Left ventricle myocardium inferior (tissue), 1 donor: ENCODE data around the gene TMEM176B. TPM values are rescaled to one million over a fixed set of nuclear protein-coding genes. Genes with fewer than 3 reads are reported as not detected.

Experiments used
- DNase-seq: peaks from one replicate; pipeline ENCODE4 v3.0.0-alpha.2; 2020
- H3K27ac ChIP-seq: fragments of 200-600 bp; replicated peaks from 2 replicates; pipeline ENCODE4 v1.8.0; 2021
- H3K27me3 ChIP-seq: fragments of 200-600 bp; 2 replicates; pipeline ENCODE4 v1.8.0; 2021; ENCODE audit warnings: low read depth
- H3K36me3 ChIP-seq: fragments of 200-600 bp; 2 replicates; pipeline ENCODE4 v1.8.0; 2021
- H3K4me1 ChIP-seq: fragments of 200-600 bp; 2 replicates; pipeline ENCODE4 v1.8.0; 2021
- H3K4me3 ChIP-seq: fragments of 200-600 bp; 2 replicates; pipeline ENCODE4 v1.8.0; 2021; ENCODE audit warnings: mild to moderate bottlenecking, moderate library complexity
- H3K9me3 ChIP-seq: fragments of 200-600 bp; replicated peaks from 2 replicates; pipeline ENCODE4 v1.8.0; 2021
- intact Hi-C: fragments of 100-400 bp; cut with micrococcal nuclease; formaldehyde crosslinking; loops from one replicate; pipeline ENCODE4 v1.11.0; 2022
- total RNA-seq: library from RNA; stranded (reverse); fragmentation: NEBNext Ultra II Directional; extraction: Animal tissue kit (Norgen Biotek cat#: 25700); gene quantifications from one replicate; pipeline ENCODE4 v1.2.1, GENCODE V29; 2021
- TF ChIP-seq, protein P1 (sequence below): fragments of 200-600 bp; IDR thresholded peaks from 2 replicates; pipeline ENCODE4 v1.8.0; 2021; ENCODE audit warnings: antibody characterized with exemption, mild to moderate bottlenecking, borderline replicate concordance
- donor health status: DM: no; HTN: yes; CAD: no; lungs with severe emphysema.

The TMEM176B gene
- total RNA-seq, 1 donor from 2014 or later, result 34.0 TPM

DNA sequence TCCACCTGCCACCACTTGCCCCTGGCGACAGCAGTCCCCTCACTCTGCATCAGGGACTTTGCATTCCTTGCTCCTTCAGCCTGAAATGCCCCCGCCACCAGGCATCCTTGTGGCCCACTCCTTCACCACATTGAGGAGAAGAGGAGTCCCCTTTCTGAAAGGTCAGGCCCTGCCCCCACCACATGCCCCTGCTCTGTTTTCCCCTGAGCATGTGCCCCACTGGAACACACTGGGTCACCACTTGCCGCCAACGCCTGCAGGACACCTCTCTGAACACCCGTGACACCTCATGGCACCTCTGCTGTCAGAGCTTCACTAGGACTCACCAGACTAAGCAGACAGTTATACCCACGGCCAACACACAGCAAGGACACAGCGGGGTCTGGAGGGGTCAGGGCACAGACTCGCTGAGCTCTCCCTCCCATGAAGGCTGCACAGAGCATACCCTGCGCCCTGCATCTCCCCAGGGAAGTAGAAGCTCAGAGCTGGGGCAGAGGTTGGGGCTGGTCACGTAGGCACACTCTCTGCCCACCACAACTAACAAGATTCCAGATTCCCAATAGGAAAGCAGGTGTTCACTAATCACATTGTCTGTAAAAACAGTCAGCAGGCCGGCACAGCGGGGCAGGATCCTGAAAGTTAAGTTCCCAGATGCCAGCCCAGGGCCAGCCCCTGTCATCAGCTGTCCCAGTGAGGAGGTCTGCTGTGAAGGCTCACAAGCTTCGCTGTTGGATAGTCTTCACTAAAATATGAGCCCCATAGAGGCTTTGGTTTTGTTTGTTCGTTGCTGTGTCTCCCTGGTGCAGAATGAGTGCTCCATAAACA lies 46.3 kb upstream of the TMEM176B start:
- Histone ChIP-seq H3K27ac (no peak overlapping the region), H3K4me3 (no peak overlapping the region), H3K4me1 (peaks cover 13% of the 10 kb centered on the region), H3K27me3 (peaks cover 4% of the 10 kb centered on the region), H3K36me3 (no peaks in the 10 kb centered on the region), H3K9me3 (no peaks in the 10 kb centered on the region)
- TF ChIP-seq, protein P1, sequence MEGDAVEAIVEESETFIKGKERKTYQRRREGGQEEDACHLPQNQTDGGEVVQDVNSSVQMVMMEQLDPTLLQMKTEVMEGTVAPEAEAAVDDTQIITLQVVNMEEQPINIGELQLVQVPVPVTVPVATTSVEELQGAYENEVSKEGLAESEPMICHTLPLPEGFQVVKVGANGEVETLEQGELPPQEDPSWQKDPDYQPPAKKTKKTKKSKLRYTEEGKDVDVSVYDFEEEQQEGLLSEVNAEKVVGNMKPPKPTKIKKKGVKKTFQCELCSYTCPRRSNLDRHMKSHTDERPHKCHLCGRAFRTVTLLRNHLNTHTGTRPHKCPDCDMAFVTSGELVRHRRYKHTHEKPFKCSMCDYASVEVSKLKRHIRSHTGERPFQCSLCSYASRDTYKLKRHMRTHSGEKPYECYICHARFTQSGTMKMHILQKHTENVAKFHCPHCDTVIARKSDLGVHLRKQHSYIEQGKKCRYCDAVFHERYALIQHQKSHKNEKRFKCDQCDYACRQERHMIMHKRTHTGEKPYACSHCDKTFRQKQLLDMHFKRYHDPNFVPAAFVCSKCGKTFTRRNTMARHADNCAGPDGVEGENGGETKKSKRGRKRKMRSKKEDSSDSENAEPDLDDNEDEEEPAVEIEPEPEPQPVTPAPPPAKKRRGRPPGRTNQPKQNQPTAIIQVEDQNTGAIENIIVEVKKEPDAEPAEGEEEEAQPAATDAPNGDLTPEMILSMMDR, result no peak
- no peak for DNase-seq
- intact Hi-C loops, result no loop called here

GRCh38 chr7:150845421-150845861 lies 45.3 kb upstream of the TMEM176B start:
- DNase-seq, result peak; percentile 63
- H3K4me3 ChIP-seq, result no peak overlapping the region
- H3K9me3 ChIP-seq, result no peaks in the 10 kb centered on the region
- peaks cover 13% of the 10 kb centered on the region for H3K4me1 ChIP-seq
- intact Hi-C loops, result no loop called here
- H3K27ac ChIP-seq, result peak overlapping the region; percentile 23
- H3K36me3 ChIP-seq, result no peaks in the 10 kb centered on the region
- no peaks in the 10 kb centered on the region for H3K27me3 ChIP-seq
- TF ChIP-seq, protein P1, result no peak

- intact Hi-C loops, result no loop called here
- no peak overlapping the region for H3K4me3 ChIP-seq
These were observed 42.6 kb upstream of the TMEM176B start for GRCh38 chr7:150842716-150843115.

DNA sequence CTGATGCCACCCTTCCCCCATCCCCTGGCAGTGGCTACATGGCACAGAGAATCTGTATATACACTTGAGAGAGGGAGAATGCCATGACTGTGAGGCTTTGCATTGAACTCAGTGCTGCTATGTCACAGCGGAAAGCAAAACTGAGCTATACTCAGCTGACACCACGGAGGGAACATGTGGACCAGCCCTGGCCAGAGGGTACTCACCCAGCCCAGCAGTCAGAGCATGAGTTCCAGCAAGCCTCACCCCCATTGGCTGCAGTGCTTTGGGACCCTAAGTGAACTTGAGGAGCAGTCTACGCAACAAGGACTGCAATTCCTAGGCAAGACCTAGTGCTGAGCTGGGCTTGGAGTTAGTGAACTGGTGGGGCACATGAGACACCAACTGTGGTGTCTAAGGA lies 41.9 kb upstream of the TMEM176B start:
- H3K27me3 ChIP-seq, result no peaks in the 10 kb centered on the region
- TF ChIP-seq, protein P1, result no peak
- peaks cover 13% of the 10 kb centered on the region for H3K4me1 ChIP-seq
- no peaks in the 10 kb centered on the region for H3K36me3 ChIP-seq
- H3K9me3 ChIP-seq, result no peaks in the 10 kb centered on the region
- no peak overlapping the region for H3K27ac ChIP-seq
- DNase-seq, result no peak
- H3K4me3 ChIP-seq, result no peak overlapping the region
- intact Hi-C loops, result no loop called here

More at GRCh38 chr7:150842716-150843115, 42.6 kb upstream of the TMEM176B start:
- H3K27ac ChIP-seq, result no peak overlapping the region
- H3K36me3 ChIP-seq, result no peaks in the 10 kb centered on the region
- TF ChIP-seq, protein P1, result no peak
- no peaks in the 10 kb centered on the region for H3K27me3 ChIP-seq
- no peak for DNase-seq
- peaks cover 13% of the 10 kb centered on the region for H3K4me1 ChIP-seq
- no peaks in the 10 kb centered on the region for H3K9me3 ChIP-seq

GRCh38 chr7:150838965-150839650 lies 38.9 kb upstream of the TMEM176B start:
- intact Hi-C loops, result no loop called here
- Histone ChIP-seq H3K4me1 (no peaks in the 10 kb centered on the region), H3K9me3 (no peaks in the 10 kb centered on the region), H3K27me3 (no peaks in the 10 kb centered on the region), H3K27ac (no peak overlapping the region), H3K36me3 (no peaks in the 10 kb centered on the region), H3K4me3 (no peak overlapping the region)
- TF ChIP-seq, protein P1, result no peak
- no peak for DNase-seq
